ENCODE results near the gene PPP2R5C.

DNA sequence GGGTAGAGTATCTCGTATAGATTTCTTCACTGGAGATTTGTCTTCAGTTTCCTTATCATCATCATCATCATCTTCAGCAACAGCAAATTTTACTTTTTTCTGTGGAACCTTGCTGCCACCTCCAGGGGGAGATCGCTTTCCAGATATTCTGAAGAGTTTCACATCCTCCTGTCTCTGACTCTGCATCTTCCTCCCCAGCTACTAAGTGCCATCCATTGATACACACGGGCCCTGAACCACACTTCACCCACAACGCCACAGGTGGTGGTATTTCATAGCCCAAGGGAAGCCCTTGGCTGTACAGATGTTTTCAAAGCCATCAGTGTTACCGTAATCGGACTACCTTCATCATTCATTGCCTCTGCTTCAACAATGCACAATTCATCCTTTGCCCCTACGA, 82.2 kb downstream of the PPP2R5C start:
- TF ChIP-seq PRDM4 (tag by site-specific recombination; IDR thresholded peaks at IDR 0.05) (no peak), ZNF138 (tag by site-specific recombination; IDR thresholded peaks at IDR 0.05; ENCODE audit: borderline replicate concordance) (no peak), ZNF473 (tag by site-specific recombination; IDR thresholded peaks at IDR 0.05) (no peak), ZNF510 (tag by site-specific recombination; IDR thresholded peaks at IDR 0.05; ENCODE audit: insufficient replicate concordance) (no peak), ZNF184 (tag by site-specific recombination; IDR thresholded peaks at IDR 0.05) (no peak), ZNF416 (tag by site-specific recombination; IDR thresholded peaks at IDR 0.05) (no peak), REPIN1 (tag by site-specific recombination; IDR thresholded peaks at IDR 0.05; ENCODE audit: low read depth) (no peak), ZNF560 (tag by site-specific recombination; IDR thresholded peaks at IDR 0.05; ENCODE audit: borderline replicate concordance) (no peak), ZNF2 (tag by site-specific recombination; IDR thresholded peaks at IDR 0.05) (no peak), ZNF274 (IDR thresholded peaks at IDR 0.05; ENCODE audit: low read length) (no peak), ZNF274 (tag by site-specific recombination; IDR thresholded peaks at IDR 0.05; ENCODE audit: borderline replicate concordance) (no peak)
- TF ChIP-seq, protein P1, sequence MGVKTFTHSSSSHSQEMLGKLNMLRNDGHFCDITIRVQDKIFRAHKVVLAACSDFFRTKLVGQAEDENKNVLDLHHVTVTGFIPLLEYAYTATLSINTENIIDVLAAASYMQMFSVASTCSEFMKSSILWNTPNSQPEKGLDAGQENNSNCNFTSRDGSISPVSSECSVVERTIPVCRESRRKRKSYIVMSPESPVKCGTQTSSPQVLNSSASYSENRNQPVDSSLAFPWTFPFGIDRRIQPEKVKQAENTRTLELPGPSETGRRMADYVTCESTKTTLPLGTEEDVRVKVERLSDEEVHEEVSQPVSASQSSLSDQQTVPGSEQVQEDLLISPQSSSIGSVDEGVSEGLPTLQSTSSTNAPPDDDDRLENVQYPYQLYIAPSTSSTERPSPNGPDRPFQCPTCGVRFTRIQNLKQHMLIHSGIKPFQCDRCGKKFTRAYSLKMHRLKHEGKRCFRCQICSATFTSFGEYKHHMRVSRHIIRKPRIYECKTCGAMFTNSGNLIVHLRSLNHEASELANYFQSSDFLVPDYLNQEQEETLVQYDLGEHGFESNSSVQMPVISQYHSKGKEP (tag by site-specific recombination; IDR thresholded peaks at IDR 0.05): no peak
- TF ChIP-seq, protein P2, sequence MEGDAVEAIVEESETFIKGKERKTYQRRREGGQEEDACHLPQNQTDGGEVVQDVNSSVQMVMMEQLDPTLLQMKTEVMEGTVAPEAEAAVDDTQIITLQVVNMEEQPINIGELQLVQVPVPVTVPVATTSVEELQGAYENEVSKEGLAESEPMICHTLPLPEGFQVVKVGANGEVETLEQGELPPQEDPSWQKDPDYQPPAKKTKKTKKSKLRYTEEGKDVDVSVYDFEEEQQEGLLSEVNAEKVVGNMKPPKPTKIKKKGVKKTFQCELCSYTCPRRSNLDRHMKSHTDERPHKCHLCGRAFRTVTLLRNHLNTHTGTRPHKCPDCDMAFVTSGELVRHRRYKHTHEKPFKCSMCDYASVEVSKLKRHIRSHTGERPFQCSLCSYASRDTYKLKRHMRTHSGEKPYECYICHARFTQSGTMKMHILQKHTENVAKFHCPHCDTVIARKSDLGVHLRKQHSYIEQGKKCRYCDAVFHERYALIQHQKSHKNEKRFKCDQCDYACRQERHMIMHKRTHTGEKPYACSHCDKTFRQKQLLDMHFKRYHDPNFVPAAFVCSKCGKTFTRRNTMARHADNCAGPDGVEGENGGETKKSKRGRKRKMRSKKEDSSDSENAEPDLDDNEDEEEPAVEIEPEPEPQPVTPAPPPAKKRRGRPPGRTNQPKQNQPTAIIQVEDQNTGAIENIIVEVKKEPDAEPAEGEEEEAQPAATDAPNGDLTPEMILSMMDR (tag by site-specific recombination; IDR thresholded peaks at IDR 0.05): 0 out of 2 replicates have a peak, but pooled peaks have one; percentile 48
- TF ChIP-seq, protein P3, sequence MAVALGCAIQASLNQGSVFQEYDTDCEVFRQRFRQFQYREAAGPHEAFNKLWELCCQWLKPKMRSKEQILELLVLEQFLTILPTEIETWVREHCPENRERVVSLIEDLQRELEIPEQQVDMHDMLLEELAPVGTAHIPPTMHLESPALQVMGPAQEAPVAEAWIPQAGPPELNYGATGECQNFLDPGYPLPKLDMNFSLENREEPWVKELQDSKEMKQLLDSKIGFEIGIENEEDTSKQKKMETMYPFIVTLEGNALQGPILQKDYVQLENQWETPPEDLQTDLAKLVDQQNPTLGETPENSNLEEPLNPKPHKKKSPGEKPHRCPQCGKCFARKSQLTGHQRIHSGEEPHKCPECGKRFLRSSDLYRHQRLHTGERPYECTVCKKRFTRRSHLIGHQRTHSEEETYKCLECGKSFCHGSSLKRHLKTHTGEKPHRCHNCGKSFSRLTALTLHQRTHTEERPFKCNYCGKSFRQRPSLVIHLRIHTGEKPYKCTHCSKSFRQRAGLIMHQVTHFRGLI (tag by site-specific recombination; IDR thresholded peaks at IDR 0.05): no peak
- TF ChIP-seq, protein P4, sequence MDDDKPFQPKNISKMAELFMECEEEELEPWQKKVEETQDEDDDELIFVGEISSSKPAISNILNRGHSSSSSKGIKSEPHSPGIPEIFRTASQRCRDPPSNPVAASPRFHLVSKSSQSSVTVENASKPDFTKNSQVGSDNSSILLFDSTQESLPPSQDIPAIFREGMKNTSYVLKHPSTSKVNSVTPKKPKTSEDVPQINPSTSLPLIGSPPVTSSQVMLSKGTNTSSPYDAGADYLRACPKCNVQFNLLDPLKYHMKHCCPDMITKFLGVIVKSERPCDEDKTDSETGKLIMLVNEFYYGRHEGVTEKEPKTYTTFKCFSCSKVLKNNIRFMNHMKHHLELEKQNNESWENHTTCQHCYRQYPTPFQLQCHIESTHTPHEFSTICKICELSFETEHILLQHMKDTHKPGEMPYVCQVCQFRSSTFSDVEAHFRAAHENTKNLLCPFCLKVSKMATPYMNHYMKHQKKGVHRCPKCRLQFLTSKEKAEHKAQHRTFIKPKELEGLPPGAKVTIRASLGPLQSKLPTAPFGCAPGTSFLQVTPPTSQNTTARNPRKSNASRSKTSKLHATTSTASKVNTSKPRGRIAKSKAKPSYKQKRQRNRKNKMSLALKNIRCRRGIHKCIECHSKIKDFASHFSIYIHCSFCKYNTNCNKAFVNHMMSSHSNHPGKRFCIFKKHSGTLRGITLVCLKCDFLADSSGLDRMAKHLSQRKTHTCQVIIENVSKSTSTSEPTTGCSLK (tag by site-specific recombination; IDR thresholded peaks at IDR 0.05): no peak

All from HEK293 (cell line).